Dendritic cell treated with granulocyte-macrophage colony-stimulating factor and Interleukin-4, amounts not matched to agents 40 ng/mL and 50 ng/mL, for 4 days (primary cell): Measurements from ENCODE around the gene DRC7.
"Not testable (repeated sequence)": the region's sequence is repeated elsewhere in the genome, so short reads cannot be mapped to it uniquely, and the experiment has no call there.

Experiments
- H3K27ac Mint-ChIP-seq: one replicate; pipeline ENCODE4 v1.8.0; 2022; ENCODE audit warnings: mild to moderate bottlenecking, mixed read lengths
- H3K27me3 Mint-ChIP-seq: one replicate; pipeline ENCODE4 v1.8.0; 2022; ENCODE audit warnings: mild to moderate bottlenecking, mixed read lengths
- H3K36me3 Mint-ChIP-seq: one replicate; pipeline ENCODE4 v1.8.0; 2022; ENCODE audit warnings: low read depth, mixed read lengths
- H3K4me1 Mint-ChIP-seq: one replicate; pipeline ENCODE4 v1.8.0; 2022; ENCODE audit warnings: low read depth, mixed read lengths
- H3K4me3 Mint-ChIP-seq: one replicate; pipeline ENCODE4 v1.8.0; 2022; ENCODE audit warnings: mild to moderate bottlenecking, moderate library complexity, mixed read lengths
- H3K9me3 Mint-ChIP-seq: one replicate; pipeline ENCODE4 v1.8.0; 2022; ENCODE audit warnings: mixed read lengths
- intact Hi-C: fragments of 100-400 bp; cut with micrococcal nuclease; formaldehyde crosslinking; loops from one replicate; pipeline ENCODE4 v1.15.0; 2022

Gene DRC7

GRCh38 chr16:57701759-57702371 is 7.3 kb downstream of the DRC7 start:
- H3K27ac Mint-ChIP-seq = no peak overlapping the region
- H3K27me3 Mint-ChIP-seq = peaks cover 9% of the 10 kb centered on the region
- intact Hi-C loops = no loop called here
- no peak overlapping the region for H3K4me3 Mint-ChIP-seq
- no peaks in the 10 kb centered on the region for H3K9me3 Mint-ChIP-seq
- no peaks in the 10 kb centered on the region for H3K4me1 Mint-ChIP-seq
- H3K36me3 Mint-ChIP-seq = no peaks in the 10 kb centered on the region

GRCh38 chr16:57703416-57704010 is 8.9 kb downstream of the DRC7 start:
- intact Hi-C loops = no loop called here
- Mint-ChIP-seq H3K27ac (no peak overlapping the region), H3K4me3 (no peak overlapping the region), H3K27me3 (peaks cover 7% of the 10 kb centered on the region), H3K4me1 (no peaks in the 10 kb centered on the region), H3K9me3 (no peaks in the 10 kb centered on the region), H3K36me3 (no peaks in the 10 kb centered on the region)

- Mint-ChIP-seq H3K27me3 (peaks cover 7% of the 10 kb centered on the region), H3K27ac (no peak overlapping the region), H3K4me3 (no peak overlapping the region), H3K4me1 (no peaks in the 10 kb centered on the region), H3K9me3 (no peaks in the 10 kb centered on the region), H3K36me3 (no peaks in the 10 kb centered on the region)
- intact Hi-C loops = no loop called here
These were observed 9.7 kb downstream of the DRC7 start for GRCh38 chr16:57704011-57704904.

GRCh38 chr16:57704905-57705852 is 10.6 kb downstream of the DRC7 start:
- intact Hi-C loops = no loop called here
- peaks cover 7% of the 10 kb centered on the region for H3K27me3 Mint-ChIP-seq
- no peaks in the 10 kb centered on the region for H3K36me3 Mint-ChIP-seq
- H3K27ac Mint-ChIP-seq = no peak overlapping the region
- H3K9me3 Mint-ChIP-seq = no peaks in the 10 kb centered on the region
- H3K4me1 Mint-ChIP-seq = no peaks in the 10 kb centered on the region
- H3K4me3 Mint-ChIP-seq = no peak overlapping the region

- no peaks in the 10 kb centered on the region for H3K4me1 Mint-ChIP-seq
- H3K27ac Mint-ChIP-seq = no peak overlapping the region
- no peak overlapping the region for H3K4me3 Mint-ChIP-seq
- peaks cover 10% of the 10 kb centered on the region for H3K27me3 Mint-ChIP-seq
- no peaks in the 10 kb centered on the region for H3K36me3 Mint-ChIP-seq
- H3K9me3 Mint-ChIP-seq = no peaks in the 10 kb centered on the region
- intact Hi-C loops = no loop called here
These were observed 12.1 kb downstream of the DRC7 start for GRCh38 chr16:57706717-57707116.

GRCh38 chr16:57707331-57707730 is 12.7 kb downstream of the DRC7 start:
- Mint-ChIP-seq H3K4me3 (no peak overlapping the region), H3K27me3 (peaks cover 10% of the 10 kb centered on the region), H3K27ac (no peak overlapping the region), H3K36me3 (no peaks in the 10 kb centered on the region), H3K4me1 (no peaks in the 10 kb centered on the region), H3K9me3 (no peaks in the 10 kb centered on the region)
- intact Hi-C loops = no loop called here

GRCh38 chr16:57708168-57708567 is 13.6 kb downstream of the DRC7 start:
- no peaks in the 10 kb centered on the region for H3K4me1 Mint-ChIP-seq
- H3K27me3 Mint-ChIP-seq = peaks cover 10% of the 10 kb centered on the region
- H3K27ac Mint-ChIP-seq = no peak overlapping the region
- H3K36me3 Mint-ChIP-seq = no peaks in the 10 kb centered on the region
- H3K4me3 Mint-ChIP-seq = no peak overlapping the region
- H3K9me3 Mint-ChIP-seq = no peaks in the 10 kb centered on the region
- intact Hi-C loops = no loop called here

- H3K27me3 Mint-ChIP-seq = peaks cover 8% of the 10 kb centered on the region
These were observed 15.1 kb downstream of the DRC7 start for GRCh38 chr16:57709663-57710062.

GRCh38 chr16:57711346-57711745 is 16.7 kb downstream of the DRC7 start:
- Mint-ChIP-seq H3K9me3 (no peaks in the 10 kb centered on the region), H3K27ac (no peak overlapping the region), H3K27me3 (peaks cover 2% of the 10 kb centered on the region), H3K4me3 (no peak overlapping the region), H3K4me1 (no peaks in the 10 kb centered on the region), H3K36me3 (no peaks in the 10 kb centered on the region)
- intact Hi-C loops = no loop called here

More at GRCh38 chr16:57709663-57710062, 15.1 kb downstream of the DRC7 start:
- Mint-ChIP-seq H3K4me1 (no peaks in the 10 kb centered on the region), H3K4me3 (no peak overlapping the region), H3K27ac (no peak overlapping the region), H3K9me3 (no peaks in the 10 kb centered on the region), H3K36me3 (no peaks in the 10 kb centered on the region)
- intact Hi-C loops = no loop called here

- no peaks in the 10 kb centered on the region for H3K36me3 Mint-ChIP-seq
- intact Hi-C loops = no loop called here
- H3K27ac Mint-ChIP-seq = no peak overlapping the region
- H3K4me1 Mint-ChIP-seq = no peaks in the 10 kb centered on the region
- peaks cover 2% of the 10 kb centered on the region for H3K27me3 Mint-ChIP-seq
- no peaks in the 10 kb centered on the region for H3K9me3 Mint-ChIP-seq
- no peak overlapping the region for H3K4me3 Mint-ChIP-seq
These were observed 17.4 kb downstream of the DRC7 start for GRCh38 chr16:57711993-57712392.

GRCh38 chr16:57712569-57712968 is 18.0 kb downstream of the DRC7 start:
- H3K36me3 Mint-ChIP-seq, H3K9me3 Mint-ChIP-seq, H3K4me1 Mint-ChIP-seq, H3K27me3 Mint-ChIP-seq, H3K4me3 Mint-ChIP-seq, H3K27ac Mint-ChIP-seq, intact Hi-C loops: not testable (repeated sequence)

GRCh38 chr16:57713596-57713995 is 19.0 kb downstream of the DRC7 start:
- no peak overlapping the region for H3K27ac Mint-ChIP-seq
- no peaks in the 10 kb centered on the region for H3K9me3 Mint-ChIP-seq
- no peaks in the 10 kb centered on the region for H3K4me1 Mint-ChIP-seq
- no peaks in the 10 kb centered on the region for H3K36me3 Mint-ChIP-seq
- H3K27me3 Mint-ChIP-seq = peaks cover 2% of the 10 kb centered on the region
- intact Hi-C loops = no loop called here
- H3K4me3 Mint-ChIP-seq = no peak overlapping the region

GRCh38 chr16:57714047-57714446 is 19.4 kb downstream of the DRC7 start:
- H3K36me3 Mint-ChIP-seq = no peaks in the 10 kb centered on the region

More at GRCh38 chr16:57714047-57714446, 19.4 kb downstream of the DRC7 start:
- no peak overlapping the region for H3K27ac Mint-ChIP-seq
- intact Hi-C loops = no loop called here
- no peaks in the 10 kb centered on the region for H3K4me1 Mint-ChIP-seq
- no peak overlapping the region for H3K4me3 Mint-ChIP-seq
- peaks cover 2% of the 10 kb centered on the region for H3K27me3 Mint-ChIP-seq
- no peaks in the 10 kb centered on the region for H3K9me3 Mint-ChIP-seq
